Common myeloid progenitor, CD34-positive (primary cell): ENCODE results near the gene SCARF2.

Source experiments
- CTCF ChIA-PET: fragments of 350-600 bp; sonication (Branson Sonifier 250); formaldehyde crosslinking; loops from one replicate; lab custom pipeline; 2021; ENCODE audit warnings: antibody characterized with exemption; lab: Charles Lee
- POLR2A ChIA-PET: fragments of 350-600 bp; sonication (Branson Sonifier 250); formaldehyde crosslinking; loops from one replicate; lab custom pipeline; 2021; ENCODE audit warnings: antibody characterized with exemption; lab: Charles Lee
- DNase-seq, 3 donors: peaks; one replicate each; pipeline versions ENCODE4 v3.0.0 to v3.0.0-alpha.2; 2013
- H3K27ac ChIP-seq, 2 experiments: 1 replicate in 1 of 2; 2 replicates in 1 of 2; pipeline ENCODE4 v1.7.0; 2013; ENCODE audit warnings: inconsistent platforms in 2 of 2, low read length in 2 of 2, mild to moderate bottlenecking in 2 of 2, low read depth in 1 of 2, moderate library complexity in 1 of 2; ENCODE audit not compliant: severe bottlenecking in 2 of 2, insufficient read depth in 1 of 2, poor library complexity in 1 of 2
- H3K27me3 ChIP-seq, 5 experiments: replicated peaks in 2 of 5; 1 replicate in 3 of 5; 2 replicates in 2 of 5; pipeline versions ENCODE4 v1.6.1 to v1.7.0; 2013; ENCODE audit warnings: low read length in 4 of 5, mild to moderate bottlenecking in 2 of 5, moderate library complexity in 2 of 5, inconsistent platforms in 1 of 5; ENCODE audit not compliant: insufficient read depth in 5 of 5, control insufficient read depth in 4 of 5
- H3K36me3 ChIP-seq, 4 experiments: 1 replicate in 2 of 4; 2 replicates in 2 of 4; pipeline versions ENCODE4 v1.6.1 to v1.7.0; 2013; ENCODE audit warnings: low read length in 3 of 4, control low read depth in 1 of 4, mild to moderate bottlenecking in 1 of 4; ENCODE audit not compliant: control insufficient read depth in 4 of 4, insufficient read depth in 4 of 4
- H3K4me1 ChIP-seq, 4 experiments: 1 replicate in 3 of 4; 2 replicates in 1 of 4; pipeline versions ENCODE4 v1.6.1 to v1.7.1; 2013; ENCODE audit warnings: low read length in 3 of 4, mild to moderate bottlenecking in 3 of 4, control low read depth in 1 of 4, inconsistent platforms in 1 of 4, moderate library complexity in 1 of 4; ENCODE audit not compliant: control insufficient read depth in 4 of 4, insufficient read depth in 4 of 4; ENCODE audit errors: control extremely low read depth in 1 of 4
- H3K4me3 ChIP-seq, 7 experiments: 1 replicate in 4 of 7; 2 replicates in 3 of 7; pipeline versions ENCODE4 v1.5.1 to v1.7.0; 2013; ENCODE audit warnings: mild to moderate bottlenecking in 7 of 7, low read length in 6 of 7, moderate library complexity in 6 of 7, inconsistent platforms in 2 of 7, low read depth in 2 of 7, control low read depth in 1 of 7; ENCODE audit not compliant: insufficient read depth in 4 of 7, control insufficient read depth in 1 of 7; ENCODE audit errors: extremely low read depth in 1 of 7
- H3K9me3 ChIP-seq, 5 experiments: 1 replicate in 4 of 5; 2 replicates in 1 of 5; pipeline versions ENCODE4 v1.6.1 to v1.7.1; 2013; ENCODE audit warnings: low read length in 4 of 5, mild to moderate bottlenecking in 2 of 5, inconsistent platforms in 1 of 5, low read depth in 1 of 5, moderate library complexity in 1 of 5; ENCODE audit not compliant: control insufficient read depth in 4 of 5, insufficient read depth in 2 of 5; ENCODE audit errors: control extremely low read depth in 1 of 5
- WGBS: methylation state at CpG from one replicate; pipeline ENCODE4 v1.1.5; 2013; ENCODE audit not compliant: insufficient coverage; 5-methylcytosine and 5-hydroxymethylcytosine counted together

SCARF2 gene

DNA sequence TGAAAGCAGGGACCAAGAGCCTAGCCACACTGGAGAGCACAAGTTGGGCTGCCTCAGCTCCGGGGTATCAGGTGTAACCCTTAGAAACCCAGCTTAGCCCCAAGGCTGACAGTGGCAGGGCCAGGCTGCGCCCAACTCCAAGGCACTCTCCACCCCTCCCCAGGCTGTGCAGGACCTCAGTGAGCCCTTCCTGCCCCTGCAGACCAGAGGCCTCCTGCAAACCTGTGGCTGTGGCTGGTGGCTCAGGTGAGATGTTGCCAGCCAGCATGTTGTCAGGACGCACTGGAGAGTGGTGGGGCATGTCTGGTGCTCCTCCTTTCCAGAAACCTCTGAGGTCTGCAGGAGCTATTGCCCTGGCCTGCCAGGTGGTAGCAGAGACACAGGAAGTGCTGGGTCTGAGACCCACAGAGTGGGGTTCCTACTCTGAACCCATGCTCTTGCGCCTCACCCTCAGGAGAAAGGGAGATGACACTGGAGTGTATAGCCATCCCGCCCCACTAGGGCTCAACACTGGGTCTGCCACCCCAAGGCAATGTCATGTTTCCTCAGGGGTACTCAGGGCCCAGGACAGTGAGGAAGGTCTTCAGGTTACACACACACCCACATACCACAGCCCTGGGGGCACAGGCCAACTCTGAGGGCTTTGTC, 2.4 kb upstream of the SCARF2 start:
- Histone ChIP-seq H3K4me3 (no peak overlapping the region), H3K9me3 (no peaks in the 10 kb centered on the region), H3K36me3 (peaks cover 0 to 20% (median 10%) of the 10 kb centered on the region in 4 experiments), H3K4me1 (peaks cover 0 to 26% (median 21%) of the 10 kb centered on the region in 4 experiments), H3K27me3 (peaks cover 0 to 46% (median 18%) of the 10 kb centered on the region in 5 experiments), H3K27ac (no peak overlapping the region)
- DNase-seq = no peak
- POLR2A ChIA-PET = no interaction called here
- WGBS = 97% methylated on average over 5 of the region's 5 CpGs
- CTCF ChIA-PET = no interaction called here

DNA sequence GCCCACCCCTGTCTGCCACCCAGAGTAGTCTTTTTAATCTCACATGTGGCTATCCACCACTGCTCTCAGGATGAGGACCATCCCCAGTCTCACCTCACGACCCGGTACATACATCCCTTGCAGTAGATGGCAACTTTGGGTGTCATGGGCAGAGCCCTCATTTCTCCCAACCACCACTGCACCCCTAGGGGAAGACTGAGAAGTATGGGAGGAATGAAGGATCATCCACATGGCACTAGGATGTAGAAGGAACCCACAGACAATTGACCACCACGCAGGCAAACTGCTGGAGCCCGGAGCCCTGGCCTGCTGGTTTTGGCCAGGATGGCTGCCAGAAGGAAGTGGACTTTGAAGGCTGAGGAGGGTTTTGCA, 1.9 kb upstream of the SCARF2 start:
- Histone ChIP-seq H3K4me3 (no peak overlapping the region), H3K9me3 (no peaks in the 10 kb centered on the region), H3K36me3 (peaks cover 0 to 20% (median 10%) of the 10 kb centered on the region in 4 experiments), H3K4me1 (peaks cover 0 to 26% (median 21%) of the 10 kb centered on the region in 4 experiments), H3K27me3 (peaks cover 0 to 51% (median 21%) of the 10 kb centered on the region in 5 experiments), H3K27ac (no peak overlapping the region)
- CTCF ChIA-PET = no interaction called here
- POLR2A ChIA-PET = no interaction called here
- no peak for DNase-seq
- 100% methylated on average over 2 of the region's 4 CpGs for WGBS

DNA sequence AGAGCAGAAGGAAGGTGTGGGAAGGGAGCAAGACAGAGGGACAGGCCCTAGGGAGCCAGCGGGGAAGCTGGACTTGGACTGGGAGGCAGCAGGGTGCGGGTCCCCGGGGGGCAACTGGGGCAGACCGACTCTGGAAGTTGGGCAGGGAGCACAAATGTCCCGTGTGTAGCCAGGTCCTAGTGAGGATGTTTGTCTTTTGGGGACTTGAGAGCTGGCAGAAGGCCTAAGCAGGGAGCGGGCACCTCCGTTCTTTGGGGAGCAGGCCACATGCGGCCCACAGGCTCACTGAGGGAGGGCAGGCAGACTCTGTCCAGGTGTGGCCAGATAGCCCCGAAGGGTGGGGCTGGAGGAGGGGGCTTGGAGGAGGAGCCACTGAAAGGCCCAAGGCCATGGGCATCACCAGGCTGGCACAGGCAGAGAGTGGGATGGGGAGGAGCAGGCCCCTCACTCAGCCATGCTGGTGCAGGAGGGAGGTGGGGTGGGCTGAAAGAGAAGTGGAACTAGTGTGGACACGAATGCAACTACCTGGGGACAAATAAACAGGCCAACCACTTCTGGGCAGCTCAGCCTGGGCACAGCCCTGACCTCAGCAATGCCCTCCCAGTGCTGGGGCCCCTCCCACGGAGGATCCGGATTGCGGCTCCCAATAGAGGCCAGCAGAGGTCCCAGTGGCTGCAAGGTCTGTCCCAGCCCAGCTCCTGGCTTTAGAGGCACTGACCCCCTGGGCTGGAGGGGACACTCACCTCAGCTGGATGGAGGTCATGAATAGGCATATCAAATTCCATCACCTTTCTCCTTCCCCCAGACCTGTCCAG, 1.3 kb upstream of the SCARF2 start:
- 91% methylated on average over 13 of the region's 13 CpGs for WGBS
- POLR2A ChIA-PET = interaction anchor here (0.6 kb wide), 1 partner anchor 11 kb away, joined by 4 read pairs; no protein-coding TSS in a partner anchor
- CTCF ChIA-PET = no interaction called here

DNA sequence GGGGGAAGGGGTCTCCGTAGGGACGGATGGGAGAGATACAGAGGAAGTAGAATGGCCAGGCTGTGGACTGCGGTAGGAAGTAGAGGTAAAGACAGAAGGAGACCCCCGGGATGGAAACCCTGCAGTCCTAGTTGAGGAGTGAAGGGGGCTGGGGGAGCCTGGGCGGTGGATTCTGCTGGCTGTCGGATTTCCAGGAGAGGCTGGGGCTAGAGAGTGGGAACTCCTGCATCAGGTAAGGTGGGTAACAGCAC, 727 bp upstream of the SCARF2 start:
- DNase-seq = no peak
- H3K9me3 ChIP-seq = no peaks in the 10 kb centered on the region
- ChIA-PET POLR2A (interaction anchor here (0.6 kb wide), 1 partner anchor 10 kb away, joined by 4 read pairs; no protein-coding TSS in a partner anchor), CTCF (no interaction called here)
- H3K27me3 ChIP-seq = peaks cover 0 to 63% (median 23%) of the 10 kb centered on the region in 5 experiments
- peak overlapping the region in 2 of 7 experiments; percentile 50 to 64 for H3K4me3 ChIP-seq
- WGBS = 7% methylated on average over 4 of the region's 6 CpGs
- peaks cover 0 to 26% (median 21%) of the 10 kb centered on the region in 4 experiments for H3K4me1 ChIP-seq
- H3K27ac ChIP-seq = no peak overlapping the region
- H3K36me3 ChIP-seq = peaks cover 0 to 16% (median 7%) of the 10 kb centered on the region in 4 experiments

More for the DNA sequence above, 1.3 kb upstream of the SCARF2 start:
- H3K36me3 ChIP-seq = peaks cover 0 to 16% (median 8%) of the 10 kb centered on the region in 4 experiments
- no peak overlapping the region for H3K27ac ChIP-seq
- peaks cover 0 to 26% (median 21%) of the 10 kb centered on the region in 4 experiments for H3K4me1 ChIP-seq
- peaks cover 0 to 58% (median 23%) of the 10 kb centered on the region in 5 experiments for H3K27me3 ChIP-seq
- DNase-seq = no peak
- no peaks in the 10 kb centered on the region for H3K9me3 ChIP-seq
- no peak overlapping the region for H3K4me3 ChIP-seq

DNA sequence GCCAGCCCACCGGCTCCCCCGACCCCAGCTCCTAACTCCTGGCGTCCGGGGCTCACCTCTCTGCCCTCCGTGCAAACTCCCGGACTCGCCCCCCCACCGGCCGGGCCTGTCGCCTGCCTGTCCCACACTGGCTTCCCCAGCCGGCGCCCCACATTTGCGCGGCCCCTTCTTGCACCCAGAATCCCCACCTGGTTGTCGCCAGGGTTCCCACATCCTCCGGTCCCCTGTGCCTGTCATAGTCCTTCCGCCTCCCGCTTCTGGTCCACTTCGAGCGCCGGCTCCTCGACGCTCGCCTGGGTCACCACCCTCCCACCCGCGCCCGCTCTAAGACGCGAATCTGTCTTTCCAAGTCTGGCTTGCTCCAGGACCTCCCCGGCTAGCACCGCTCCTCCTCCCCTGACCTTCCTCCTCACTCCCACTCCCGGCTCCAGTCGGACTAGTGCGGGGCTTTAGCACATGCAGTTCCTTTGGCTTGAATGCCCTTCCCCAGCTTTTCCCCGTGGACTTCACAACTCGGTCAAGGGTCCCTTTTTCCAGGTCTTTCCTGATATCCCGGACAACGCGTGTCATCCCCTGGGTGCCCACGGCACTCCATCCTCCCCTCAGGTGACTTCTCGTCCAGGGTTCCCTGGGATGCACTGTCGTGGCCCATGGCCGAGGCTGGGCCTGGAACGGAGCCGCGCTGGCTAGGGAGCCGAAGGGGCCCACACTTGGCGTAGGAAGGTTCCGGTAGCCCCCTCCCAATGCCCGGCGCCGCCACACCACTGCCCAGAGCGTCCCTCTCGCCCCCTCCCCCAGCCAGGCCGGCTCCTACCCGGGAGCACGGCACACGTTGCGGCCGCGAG, 635 bp downstream of the SCARF2 start:
- POLR2A ChIA-PET = no interaction called here
- Histone ChIP-seq H3K36me3 (peaks cover 0 to 4% (median 2%) of the 10 kb centered on the region in 4 experiments), H3K4me3 (peak overlapping the region in 5 of 7 experiments; percentile 21 to 57 (median 50)), H3K27ac (no peak overlapping the region), H3K27me3 (peaks cover 0 to 77% (median 26%) of the 10 kb centered on the region in 5 experiments), H3K4me1 (peaks cover 0 to 26% (median 21%) of the 10 kb centered on the region in 4 experiments), H3K9me3 (no peaks in the 10 kb centered on the region)
- CTCF ChIA-PET = no interaction called here
- no peak for DNase-seq
- WGBS = 2% methylated on average over 51 of the region's 61 CpGs

DNA sequence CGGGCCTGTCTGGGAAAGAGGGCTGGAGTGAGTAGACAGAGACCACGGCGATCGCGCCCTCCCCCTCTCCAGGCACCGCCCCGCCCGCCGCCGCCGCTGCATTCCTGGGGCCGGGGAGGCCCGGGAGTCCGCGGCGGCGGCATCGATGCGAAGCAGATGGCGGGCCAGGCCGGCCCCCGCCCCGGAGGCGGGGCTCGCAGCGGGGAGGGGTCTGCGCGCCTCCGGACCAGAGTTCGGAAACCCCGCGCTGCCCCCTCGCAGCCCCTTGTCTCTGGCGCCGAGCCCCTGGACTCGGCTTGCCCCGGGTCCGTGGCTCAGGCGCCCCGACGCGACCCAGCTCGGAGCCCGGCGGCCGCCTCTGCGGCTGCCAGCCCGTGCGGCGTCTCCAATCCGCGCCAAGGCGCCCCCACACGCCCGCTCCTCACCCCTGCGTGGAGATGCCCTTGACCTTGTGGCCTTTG, 1.3 kb downstream of the SCARF2 start:
- no peaks in the 10 kb centered on the region for H3K9me3 ChIP-seq
- no peaks in the 10 kb centered on the region for H3K36me3 ChIP-seq
- peak overlapping the region in 4 of 7 experiments; percentile 15 to 57 (median 44) for H3K4me3 ChIP-seq
- peaks cover 0 to 30% (median 23%) of the 10 kb centered on the region in 4 experiments for H3K4me1 ChIP-seq
- under 1% methylated on average over 47 of the region's 56 CpGs for WGBS
- POLR2A ChIA-PET = no interaction called here
- peaks cover 0 to 83% (median 27%) of the 10 kb centered on the region in 5 experiments for H3K27me3 ChIP-seq
- DNase-seq = no peak
- CTCF ChIA-PET = interaction anchor here (1.0 to 2.3 kb wide), 2 partner anchors 13 to 17 kb away, joined by 3 to 8 read pairs; no protein-coding TSS in a partner anchor
- H3K27ac ChIP-seq = no peak overlapping the region
